K562 (cell line): ENCODE data around the gene GABBR1. TPM values are rescaled to one million over a fixed set of nuclear protein-coding genes. Genes with fewer than 3 reads are reported as not detected.

Experiments
- COPS2 ChIP-seq: fragments of 450-650 bp; conservative IDR thresholded peaks from 2 replicates; pipeline ENCODE4 v1.6.1; 2016; ENCODE audit warnings: mild to moderate bottlenecking, moderate library complexity
- ETS2 ChIP-seq: IDR thresholded peaks from 2 replicates; pipeline ENCODE4 v1.6.1; 2016; ENCODE audit warnings: borderline replicate concordance, missing genetic modification characterization, mild to moderate bottlenecking, moderate library complexity, missing compliant biosample characterization; ENCODE audit not compliant: poor library complexity, severe bottlenecking
- FOSL1 ChIP-seq: fragments of 200-800 bp; sonication (Bioruptor generic); conservative IDR thresholded peaks from 2 replicates; pipeline ENCODE4 v1.6.1; 2016; ENCODE audit warnings: missing genetic modification characterization, missing compliant biosample characterization
- GTF2A2 ChIP-seq: IDR thresholded peaks from 2 replicates; pipeline ENCODE4 v1.6.1; 2016; ENCODE audit warnings: mild to moderate bottlenecking, missing genetic modification characterization, missing compliant biosample characterization
- LCOR ChIP-seq: sonication (generic); formaldehyde crosslinking; IDR thresholded peaks from 2 replicates; pipeline ENCODE4 v1.8.0; 2022; ENCODE audit warnings: mild to moderate bottlenecking, missing genetic modification reagents
- MAFG ChIP-seq: fragments of 450-650 bp; conservative IDR thresholded peaks from 2 replicates; pipeline ENCODE4 v1.6.1; 2016; ENCODE audit warnings: missing genetic modification characterization, missing compliant biosample characterization
- MAZ ChIP-seq, 2 experiments: fragments of 450-650 bp in 1 of 2; sonication (generic) in 1 of 2; formaldehyde crosslinking; IDR thresholded peaks in 1 of 2; conservative IDR thresholded peaks in 1 of 2; 2 replicates each; pipeline versions ENCODE4 v1.4.0 to v1.5.0; 2020; ENCODE audit warnings: mild to moderate bottlenecking in 1 of 2, missing genetic modification reagents in 1 of 2
- MCM3 ChIP-seq: fragments of 450-650 bp; IDR thresholded peaks from 2 replicates; pipeline ENCODE4 v1.6.1; 2016
- MTA2 ChIP-seq: fragments of 450-650 bp; IDR thresholded peaks from 2 replicates; pipeline ENCODE4 v1.6.1; 2016; ENCODE audit warnings: low read depth
- MYBL2 ChIP-seq, 2 experiments: fragments of 450-650 bp in 1 of 2; sonication (generic) in 1 of 2; formaldehyde crosslinking in 1 of 2; IDR thresholded peaks; 2 replicates each; pipeline versions ENCODE4 v1.6.1 to v1.8.1; 2017 to 2022; ENCODE audit warnings: borderline replicate concordance in 1 of 2, inconsistent platforms in 1 of 2, low read depth in 1 of 2, mild to moderate bottlenecking in 1 of 2, missing genetic modification reagents in 1 of 2, moderate library complexity in 1 of 2
- NFRKB ChIP-seq: fragments of 450-650 bp; IDR thresholded peaks from 2 replicates; pipeline ENCODE4 v1.6.1; 2016; ENCODE audit warnings: low read depth
- NR2F6 ChIP-seq: fragments of 450-650 bp; formaldehyde crosslinking; IDR thresholded peaks from 2 replicates; pipeline ENCODE4 v1.4.0; 2020; ENCODE audit warnings: mild to moderate bottlenecking
- SLC30A9 ChIP-seq: fragments of 250-450 bp; sonication (Bioruptor Pico); IDR thresholded peaks from 2 replicates; pipeline ENCODE4 v1.8.0; 2022; ENCODE audit warnings: mild to moderate bottlenecking, moderate library complexity
- SMARCA5 ChIP-seq: fragments of 450-650 bp; IDR thresholded peaks from 2 replicates; pipeline ENCODE4 v1.6.1; 2016
- SMARCE1 ChIP-seq: fragments of 450-650 bp; IDR thresholded peaks from 2 replicates; pipeline ENCODE4 v1.7.1; 2016; ENCODE audit warnings: mild to moderate bottlenecking
- TARDBP ChIP-seq: fragments of 450-650 bp; IDR thresholded peaks from 2 replicates; pipeline ENCODE4 v1.6.1; 2016
- YBX1 ChIP-seq: fragments of 450-650 bp; IDR thresholded peaks from 2 replicates; pipeline ENCODE4 v1.7.1; 2016; ENCODE audit warnings: mild to moderate bottlenecking
- ZNF175 ChIP-seq: fragments of 200-800 bp; sonication (Bioruptor generic); IDR thresholded peaks from 2 replicates; pipeline ENCODE4 v1.6.1; 2016; ENCODE audit warnings: low read depth, mild to moderate bottlenecking, missing genetic modification characterization, missing compliant biosample characterization
- ZNF253 ChIP-seq: fragments of 250-450 bp; sonication (Bioruptor Pico); conservative IDR thresholded peaks from 2 replicates; pipeline ENCODE4 v1.6.1; 2021; ENCODE audit warnings: mild to moderate bottlenecking
- ZNF282 ChIP-seq: sonication (generic); formaldehyde crosslinking; IDR thresholded peaks from 2 replicates; pipeline ENCODE4 v1.8.1; 2023; ENCODE audit warnings: missing genetic modification reagents
- ZNF347 ChIP-seq: fragments of 450-650 bp; formaldehyde crosslinking; IDR thresholded peaks from 2 replicates; pipeline ENCODE4 v1.4.0; 2020; ENCODE audit warnings: low read depth, mild to moderate bottlenecking, moderate library complexity
- ZNF431 ChIP-seq: sonication (generic); formaldehyde crosslinking; IDR thresholded peaks from 2 replicates; pipeline ENCODE4 v1.8.0; 2022; ENCODE audit warnings: mild to moderate bottlenecking, missing genetic modification reagents
- ZNF445 ChIP-seq: fragments of 250-450 bp; sonication (Bioruptor Pico); IDR thresholded peaks from 2 replicates; pipeline ENCODE4 v1.4.0; 2020; ENCODE audit warnings: low read depth, mild to moderate bottlenecking, moderate library complexity
- ZNF76 ChIP-seq: fragments of 250-450 bp; sonication (Bioruptor Pico); IDR thresholded peaks from 2 replicates; pipeline ENCODE4 v1.4.0; 2020; ENCODE audit warnings: mild to moderate bottlenecking, moderate library complexity, borderline replicate concordance
- ZNF766 ChIP-seq: fragments of 200-800 bp; sonication (Bioruptor generic); conservative IDR thresholded peaks from 2 replicates; pipeline ENCODE4 v1.6.1; 2016; ENCODE audit warnings: missing genetic modification characterization, missing compliant biosample characterization
- polyA plus RNA-seq, 8 experiments: library from polyadenylated mRNA; depleted of rRNA in 4 of 8; stranded (reverse) in 5 of 8; unstranded in 3 of 8; fragments of >200 nt; fragmentation: Nextera tagmentation in 2 of 8; fragmentation: Illumina TruSeq in 1 of 8; extraction: Ambion mirVana in 2 of 8; extraction: Trizol in 1 of 8; gene quantifications; 2 replicates each; pipeline versions ENCODE4 v1.2.1 to v1.2.3, GENCODE V29; 2011 to 2014; ENCODE audit warnings: inconsistent platforms in 1 of 8, missing spikeins in 1 of 8
- total RNA-seq, 7 experiments: library from RNA; depleted of rRNA in 6 of 7; stranded (reverse); fragments of >200 nt in 6 of 7; fragmentation: Illumina TruSeq in 2 of 7; extraction: Trizol in 2 of 7; gene quantifications; 2 replicates each; pipeline versions ENCODE4 v1.2.1 to v1.2.3, GENCODE V29; 2011 to 2021; ENCODE audit warnings: low replicate concordance in 1 of 7
- TF ChIP-seq, protein P1 (sequence below): fragments of 250-450 bp; sonication (Bioruptor Pico); IDR thresholded peaks from 2 replicates; pipeline ENCODE4 v1.5.0; 2022; ENCODE audit warnings: mild to moderate bottlenecking
- TF ChIP-seq, protein P2 (sequence below): fragments of 250-450 bp; sonication (Bioruptor Pico); IDR thresholded peaks from 2 replicates; pipeline ENCODE4 v1.9.0; 2021; ENCODE audit warnings: mild to moderate bottlenecking, inconsistent platforms

Gene GABBR1
- total and polyA plus RNA-seq, 9 of the 15 experiments (the other 6 are each of a cell fraction or from before 2014, with no cell fraction given): 2.2 to 48.3 (median 20.8) TPM

DNA sequence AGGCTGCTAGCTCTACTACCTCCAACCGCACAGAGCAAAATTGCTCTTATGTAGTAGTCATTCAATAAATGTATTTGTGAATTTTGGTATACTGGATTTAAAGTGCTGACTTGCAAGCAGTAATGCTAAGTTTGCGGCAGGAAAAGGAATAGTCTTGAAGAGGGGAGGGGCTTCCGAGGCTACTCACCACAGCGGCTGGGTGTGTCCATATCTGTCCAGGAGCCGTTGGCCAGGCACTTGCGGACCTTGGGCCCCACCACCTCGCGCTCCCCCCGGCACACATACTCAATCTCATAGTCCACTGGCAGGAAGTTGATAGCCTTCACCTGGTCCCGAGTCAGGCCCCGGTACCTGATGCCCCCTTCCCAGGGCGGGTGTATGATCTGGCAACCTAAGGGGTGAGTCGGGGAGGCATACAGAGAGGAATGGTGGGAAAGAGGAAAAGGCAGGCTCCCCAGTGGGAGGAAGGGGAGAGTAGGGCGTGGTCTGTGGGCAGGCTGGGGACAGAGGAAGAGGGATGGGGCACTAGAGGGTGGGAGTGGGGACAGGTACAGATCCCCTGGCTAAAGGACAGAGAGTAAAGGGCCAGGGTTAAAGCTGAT, 1.7 kb downstream of the GABBR1 start (continued):
- TF ChIP-seq ZNF347 (CRISPR knock-in tag) (no peak), MCM3 (no peak), FOSL1 (tag) (no peak; the same call in 1 of the 2 replicates), LCOR (no peak), NFRKB (no peak), YBX1 (no peak), ZNF175 (CRISPR knock-in tag) (no peak), TARDBP (no peak), ZNF76 (CRISPR knock-in tag) (no peak), MAZ (CRISPR knock-in tag; conservative IDR thresholded peaks at IDR 0.05 in 1 of 2, IDR thresholded peaks at IDR 0.05 in 1 of 2) (peak; percentile 52 to 80), SLC30A9 (no peak), SMARCA5 (no peak), ZNF253 (CRISPR knock-in tag) (no peak), SMARCE1 (no peak), GTF2A2 (tag) (no peak), NR2F6 (CRISPR knock-in tag) (no peak), ZNF282 (CRISPR knock-in tag) (no peak), MYBL2 (IDR thresholded peaks at IDR 0.05; ENCODE audit: low read depth) (no peak), MYBL2 (CRISPR knock-in tag; IDR thresholded peaks at IDR 0.05; ENCODE audit: borderline replicate concordance) (no peak), ZNF445 (CRISPR knock-in tag) (no peak), MTA2 (no peak), ZNF431 (CRISPR knock-in tag) (no peak), ETS2 (tag) (no peak), ZNF766 (no peak), COPS2 (no peak), MAFG (tag) (peak; percentile 89)
- TF ChIP-seq, protein P1, sequence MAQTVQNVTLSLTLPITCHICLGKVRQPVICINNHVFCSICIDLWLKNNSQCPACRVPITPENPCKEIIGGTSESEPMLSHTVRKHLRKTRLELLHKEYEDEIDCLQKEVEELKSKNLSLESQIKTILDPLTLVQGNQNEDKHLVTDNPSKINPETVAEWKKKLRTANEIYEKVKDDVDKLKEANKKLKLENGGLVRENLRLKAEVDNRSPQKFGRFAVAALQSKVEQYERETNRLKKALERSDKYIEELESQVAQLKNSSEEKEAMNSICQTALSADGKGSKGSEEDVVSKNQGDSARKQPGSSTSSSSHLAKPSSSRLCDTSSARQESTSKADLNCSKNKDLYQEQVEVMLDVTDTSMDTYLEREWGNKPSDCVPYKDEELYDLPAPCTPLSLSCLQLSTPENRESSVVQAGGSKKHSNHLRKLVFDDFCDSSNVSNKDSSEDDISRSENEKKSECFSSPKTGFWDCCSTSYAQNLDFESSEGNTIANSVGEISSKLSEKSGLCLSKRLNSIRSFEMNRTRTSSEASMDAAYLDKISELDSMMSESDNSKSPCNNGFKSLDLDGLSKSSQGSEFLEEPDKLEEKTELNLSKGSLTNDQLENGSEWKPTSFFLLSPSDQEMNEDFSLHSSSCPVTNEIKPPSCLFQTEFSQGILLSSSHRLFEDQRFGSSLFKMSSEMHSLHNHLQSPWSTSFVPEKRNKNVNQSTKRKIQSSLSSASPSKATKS (CRISPR knock-in tag): no peak
- TF ChIP-seq, protein P2, sequence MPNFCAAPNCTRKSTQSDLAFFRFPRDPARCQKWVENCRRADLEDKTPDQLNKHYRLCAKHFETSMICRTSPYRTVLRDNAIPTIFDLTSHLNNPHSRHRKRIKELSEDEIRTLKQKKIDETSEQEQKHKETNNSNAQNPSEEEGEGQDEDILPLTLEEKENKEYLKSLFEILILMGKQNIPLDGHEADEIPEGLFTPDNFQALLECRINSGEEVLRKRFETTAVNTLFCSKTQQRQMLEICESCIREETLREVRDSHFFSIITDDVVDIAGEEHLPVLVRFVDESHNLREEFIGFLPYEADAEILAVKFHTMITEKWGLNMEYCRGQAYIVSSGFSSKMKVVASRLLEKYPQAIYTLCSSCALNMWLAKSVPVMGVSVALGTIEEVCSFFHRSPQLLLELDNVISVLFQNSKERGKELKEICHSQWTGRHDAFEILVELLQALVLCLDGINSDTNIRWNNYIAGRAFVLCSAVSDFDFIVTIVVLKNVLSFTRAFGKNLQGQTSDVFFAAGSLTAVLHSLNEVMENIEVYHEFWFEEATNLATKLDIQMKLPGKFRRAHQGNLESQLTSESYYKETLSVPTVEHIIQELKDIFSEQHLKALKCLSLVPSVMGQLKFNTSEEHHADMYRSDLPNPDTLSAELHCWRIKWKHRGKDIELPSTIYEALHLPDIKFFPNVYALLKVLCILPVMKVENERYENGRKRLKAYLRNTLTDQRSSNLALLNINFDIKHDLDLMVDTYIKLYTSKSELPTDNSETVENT: no peak
